ENCODE results near the gene ADISSP. TPM values are rescaled to one million over a fixed set of nuclear protein-coding genes. Genes with fewer than 3 reads are reported as not detected.

Gene ADISSP
- total and polyA plus RNA-seq, 2 of the 13 experiments (the other 11 are each of a cell fraction or from before 2014, with no cell fraction given): 38.3 to 90.6 TPM

DNA sequence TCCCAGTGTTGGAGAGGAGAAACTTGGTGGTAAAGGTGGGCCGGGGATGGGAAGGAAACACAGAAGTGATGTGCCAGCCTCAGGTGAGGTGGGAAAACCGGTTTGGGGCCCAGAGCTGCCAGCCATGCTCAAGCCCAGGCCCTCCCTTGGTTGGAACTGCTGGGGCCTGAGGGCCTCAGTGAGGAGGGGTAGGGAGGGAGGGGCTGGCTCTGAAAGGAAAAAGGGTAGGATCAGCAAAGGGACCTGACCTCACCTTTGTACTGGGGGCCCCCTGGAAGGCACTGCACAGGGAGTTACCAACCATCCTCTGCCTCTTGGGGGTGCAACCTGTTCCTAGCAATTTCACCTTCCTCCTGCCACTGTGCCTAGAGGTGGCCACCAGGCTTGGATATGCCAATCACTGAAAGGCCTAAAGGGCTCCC is 15.5 kb upstream of the ADISSP start (continued):
- TF ChIP-seq ZNF792 (CRISPR knock-in tag; IDR thresholded peaks at IDR 0.05) (no peak), ZNF432 (CRISPR knock-in tag; IDR thresholded peaks at IDR 0.05; ENCODE audit: borderline replicate concordance) (no peak), KDM3A (CRISPR knock-in tag; IDR thresholded peaks at IDR 0.05; ENCODE audit: low read depth) (no peak), NFATC3 (CRISPR knock-in tag; IDR thresholded peaks at IDR 0.05) (no peak), CREM (IDR thresholded peaks at IDR 0.05) (no peak), CREM (CRISPR knock-in tag; IDR thresholded peaks at IDR 0.05) (no peak), PHB2 (IDR thresholded peaks at IDR 0.05; ENCODE audit: partially characterized antibody) (no peak), HMG20B (CRISPR knock-in tag; conservative IDR thresholded peaks at IDR 0.05) (no peak), KMT2A (CRISPR knock-in tag; IDR thresholded peaks at IDR 0.05) (no peak), NFE2 (CRISPR knock-in tag; IDR thresholded peaks at IDR 0.05) (no peak), ZNF10 (CRISPR knock-in tag; IDR thresholded peaks at IDR 0.05; ENCODE audit: borderline replicate concordance, low read depth) (no peak), SPEN (CRISPR knock-in tag; IDR thresholded peaks at IDR 0.05; ENCODE audit: low read depth) (no peak), ZNF30 (CRISPR knock-in tag; IDR thresholded peaks at IDR 0.05) (no peak)
- TF ChIP-seq, protein P1, sequence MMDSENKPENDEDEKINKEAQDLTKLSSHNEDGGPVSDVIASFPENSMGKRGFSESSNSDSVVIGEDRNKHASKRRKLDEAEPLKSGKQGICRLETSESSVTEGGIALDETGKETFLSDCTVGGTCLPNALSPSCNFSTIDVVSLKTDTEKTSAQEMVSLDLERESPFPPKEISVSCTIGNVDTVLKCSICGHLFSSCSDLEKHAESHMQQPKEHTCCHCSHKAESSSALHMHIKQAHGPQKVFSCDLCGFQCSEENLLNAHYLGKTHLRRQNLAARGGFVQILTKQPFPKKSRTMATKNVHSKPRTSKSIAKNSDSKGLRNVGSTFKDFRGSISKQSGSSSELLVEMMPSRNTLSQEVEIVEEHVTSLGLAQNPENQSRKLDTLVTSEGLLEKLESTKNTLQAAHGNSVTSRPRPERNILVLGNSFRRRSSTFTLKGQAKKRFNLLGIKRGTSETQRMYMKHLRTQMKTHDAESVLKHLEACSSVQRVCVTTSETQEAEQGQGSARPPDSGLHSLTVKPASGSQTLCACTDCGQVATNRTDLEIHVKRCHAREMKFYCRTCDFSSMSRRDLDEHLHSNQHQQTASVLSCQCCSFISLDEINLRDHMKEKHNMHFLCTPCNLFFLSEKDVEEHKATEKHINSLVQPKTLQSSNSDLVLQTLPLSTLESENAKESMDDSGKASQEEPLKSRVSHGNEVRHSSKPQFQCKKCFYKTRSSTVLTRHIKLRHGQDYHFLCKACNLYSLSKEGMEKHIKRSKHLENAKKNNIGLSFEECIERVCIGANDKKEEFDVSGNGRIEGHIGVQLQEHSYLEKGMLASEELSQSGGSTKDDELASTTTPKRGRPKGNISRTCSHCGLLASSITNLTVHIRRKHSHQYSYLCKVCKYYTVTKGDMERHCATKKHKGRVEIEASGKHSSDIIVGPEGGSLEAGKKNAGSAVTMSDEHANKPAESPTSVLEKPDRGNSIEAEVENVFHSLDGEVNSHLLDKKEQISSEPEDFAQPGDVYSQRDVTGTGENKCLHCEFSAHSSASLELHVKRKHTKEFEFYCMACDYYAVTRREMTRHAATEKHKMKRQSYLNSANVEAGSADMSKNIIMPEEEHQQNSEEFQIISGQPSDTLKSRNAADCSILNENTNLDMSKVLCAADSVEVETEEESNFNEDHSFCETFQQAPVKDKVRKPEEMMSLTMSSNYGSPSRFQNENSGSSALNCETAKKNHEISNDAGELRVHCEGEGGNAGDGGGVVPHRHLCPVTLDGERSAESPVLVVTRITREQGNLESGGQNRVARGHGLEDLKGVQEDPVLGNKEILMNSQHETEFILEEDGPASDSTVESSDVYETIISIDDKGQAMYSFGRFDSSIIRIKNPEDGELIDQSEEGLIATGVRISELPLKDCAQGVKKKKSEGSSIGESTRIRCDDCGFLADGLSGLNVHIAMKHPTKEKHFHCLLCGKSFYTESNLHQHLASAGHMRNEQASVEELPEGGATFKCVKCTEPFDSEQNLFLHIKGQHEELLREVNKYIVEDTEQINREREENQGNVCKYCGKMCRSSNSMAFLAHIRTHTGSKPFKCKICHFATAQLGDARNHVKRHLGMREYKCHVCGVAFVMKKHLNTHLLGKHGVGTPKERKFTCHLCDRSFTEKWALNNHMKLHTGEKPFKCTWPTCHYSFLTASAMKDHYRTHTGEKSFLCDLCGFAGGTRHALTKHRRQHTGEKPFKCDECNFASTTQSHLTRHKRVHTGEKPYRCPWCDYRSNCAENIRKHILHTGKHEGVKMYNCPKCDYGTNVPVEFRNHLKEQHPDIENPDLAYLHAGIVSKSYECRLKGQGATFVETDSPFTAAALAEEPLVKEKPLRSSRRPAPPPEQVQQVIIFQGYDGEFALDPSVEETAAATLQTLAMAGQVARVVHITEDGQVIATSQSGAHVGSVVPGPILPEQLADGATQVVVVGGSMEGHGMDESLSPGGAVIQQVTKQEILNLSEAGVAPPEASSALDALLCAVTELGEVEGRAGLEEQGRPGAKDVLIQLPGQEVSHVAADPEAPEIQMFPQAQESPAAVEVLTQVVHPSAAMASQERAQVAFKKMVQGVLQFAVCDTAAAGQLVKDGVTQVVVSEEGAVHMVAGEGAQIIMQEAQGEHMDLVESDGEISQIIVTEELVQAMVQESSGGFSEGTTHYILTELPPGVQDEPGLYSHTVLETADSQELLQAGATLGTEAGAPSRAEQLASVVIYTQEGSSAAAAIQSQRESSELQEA (CRISPR knock-in tag; IDR thresholded peaks at IDR 0.05; ENCODE audit: not compliant biosample characterization): no peak
- TF ChIP-seq, protein P2, sequence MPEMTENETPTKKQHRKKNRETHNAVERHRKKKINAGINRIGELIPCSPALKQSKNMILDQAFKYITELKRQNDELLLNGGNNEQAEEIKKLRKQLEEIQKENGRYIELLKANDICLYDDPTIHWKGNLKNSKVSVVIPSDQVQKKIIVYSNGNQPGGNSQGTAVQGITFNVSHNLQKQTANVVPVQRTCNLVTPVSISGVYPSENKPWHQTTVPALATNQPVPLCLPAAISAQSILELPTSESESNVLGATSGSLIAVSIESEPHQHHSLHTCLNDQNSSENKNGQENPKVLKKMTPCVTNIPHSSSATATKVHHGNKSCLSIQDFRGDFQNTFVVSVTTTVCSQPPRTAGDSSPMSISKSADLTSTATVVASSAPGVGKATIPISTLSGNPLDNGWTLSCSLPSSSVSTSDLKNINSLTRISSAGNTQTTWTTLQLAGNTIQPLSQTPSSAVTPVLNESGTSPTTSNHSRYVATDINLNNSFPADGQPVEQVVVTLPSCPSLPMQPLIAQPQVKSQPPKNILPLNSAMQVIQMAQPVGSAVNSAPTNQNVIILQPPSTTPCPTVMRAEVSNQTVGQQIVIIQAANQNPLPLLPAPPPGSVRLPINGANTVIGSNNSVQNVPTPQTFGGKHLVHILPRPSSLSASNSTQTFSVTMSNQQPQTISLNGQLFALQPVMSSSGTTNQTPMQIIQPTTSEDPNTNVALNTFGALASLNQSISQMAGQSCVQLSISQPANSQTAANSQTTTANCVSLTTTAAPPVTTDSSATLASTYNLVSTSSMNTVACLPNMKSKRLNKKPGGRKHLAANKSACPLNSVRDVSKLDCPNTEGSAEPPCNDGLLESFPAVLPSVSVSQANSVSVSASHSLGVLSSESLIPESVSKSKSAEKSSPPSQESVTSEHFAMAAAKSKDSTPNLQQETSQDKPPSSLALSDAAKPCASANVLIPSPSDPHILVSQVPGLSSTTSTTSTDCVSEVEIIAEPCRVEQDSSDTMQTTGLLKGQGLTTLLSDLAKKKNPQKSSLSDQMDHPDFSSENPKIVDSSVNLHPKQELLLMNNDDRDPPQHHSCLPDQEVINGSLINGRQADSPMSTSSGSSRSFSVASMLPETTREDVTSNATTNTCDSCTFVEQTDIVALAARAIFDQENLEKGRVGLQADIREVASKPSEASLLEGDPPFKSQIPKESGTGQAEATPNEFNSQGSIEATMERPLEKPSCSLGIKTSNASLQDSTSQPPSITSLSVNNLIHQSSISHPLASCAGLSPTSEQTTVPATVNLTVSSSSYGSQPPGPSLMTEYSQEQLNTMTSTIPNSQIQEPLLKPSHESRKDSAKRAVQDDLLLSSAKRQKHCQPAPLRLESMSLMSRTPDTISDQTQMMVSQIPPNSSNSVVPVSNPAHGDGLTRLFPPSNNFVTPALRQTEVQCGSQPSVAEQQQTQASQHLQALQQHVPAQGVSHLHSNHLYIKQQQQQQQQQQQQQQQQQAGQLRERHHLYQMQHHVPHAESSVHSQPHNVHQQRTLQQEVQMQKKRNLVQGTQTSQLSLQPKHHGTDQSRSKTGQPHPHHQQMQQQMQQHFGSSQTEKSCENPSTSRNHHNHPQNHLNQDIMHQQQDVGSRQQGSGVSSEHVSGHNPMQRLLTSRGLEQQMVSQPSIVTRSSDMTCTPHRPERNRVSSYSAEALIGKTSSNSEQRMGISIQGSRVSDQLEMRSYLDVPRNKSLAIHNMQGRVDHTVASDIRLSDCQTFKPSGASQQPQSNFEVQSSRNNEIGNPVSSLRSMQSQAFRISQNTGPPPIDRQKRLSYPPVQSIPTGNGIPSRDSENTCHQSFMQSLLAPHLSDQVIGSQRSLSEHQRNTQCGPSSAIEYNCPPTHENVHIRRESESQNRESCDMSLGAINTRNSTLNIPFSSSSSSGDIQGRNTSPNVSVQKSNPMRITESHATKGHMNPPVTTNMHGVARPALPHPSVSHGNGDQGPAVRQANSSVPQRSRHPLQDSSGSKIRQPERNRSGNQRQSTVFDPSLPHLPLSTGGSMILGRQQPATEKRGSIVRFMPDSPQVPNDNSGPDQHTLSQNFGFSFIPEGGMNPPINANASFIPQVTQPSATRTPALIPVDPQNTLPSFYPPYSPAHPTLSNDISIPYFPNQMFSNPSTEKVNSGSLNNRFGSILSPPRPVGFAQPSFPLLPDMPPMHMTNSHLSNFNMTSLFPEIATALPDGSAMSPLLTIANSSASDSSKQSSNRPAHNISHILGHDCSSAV (CRISPR knock-in tag; IDR thresholded peaks at IDR 0.05; ENCODE audit: borderline replicate concordance): no peak

All from HepG2 (cell line).